Astrocyte of the spinal cord (primary cell): Measurements from ENCODE around the gene LINC00237.

Source experiments
- DNase-seq: peaks from one replicate; pipeline ENCODE4 v3.0.0; 2011; ENCODE audit warnings: low read depth, low spot score
- H3K4me3 ChIP-seq: 2 replicates; pipeline ENCODE4 v1.5.1; 2011; ENCODE audit warnings: low read depth, mild to moderate bottlenecking, low read length, moderate library complexity
- CTCF ChIP-seq: IDR thresholded peaks from 2 replicates; pipeline ENCODE4 v1.5.1; 2012; ENCODE audit warnings: low read depth, mild to moderate bottlenecking, low read length, inconsistent platforms
- in situ Hi-C: cut with HindIII; loops from 2 replicates; pipeline ENCODE4 v1.10.0; 2017; ENCODE audit warnings: low sequenced_read_pairs

The LINC00237 gene

GRCh38 chr20:21117521-21117920 is 11.4 kb upstream of the LINC00237 start:
- in situ Hi-C loops, result no loop called here

GRCh38 chr20:21114584-21114983 is 8.4 kb upstream of the LINC00237 start:
- DNase-seq, result no peak
- in situ Hi-C loops, result no loop called here
- H3K4me3 ChIP-seq, result no peak overlapping the region
- no peak for TF ChIP-seq CTCF

More at GRCh38 chr20:21117521-21117920, 11.4 kb upstream of the LINC00237 start:
- TF ChIP-seq CTCF, result no peak
- no peak overlapping the region for H3K4me3 ChIP-seq
- no peak for DNase-seq

GRCh38 chr20:21113697-21114096 is 7.5 kb upstream of the LINC00237 start:
- DNase-seq, result no peak
- H3K4me3 ChIP-seq, result no peak overlapping the region
- in situ Hi-C loops, result no loop called here
- TF ChIP-seq CTCF, result no peak

GRCh38 chr20:21111416-21111815 is 5.3 kb upstream of the LINC00237 start:
- in situ Hi-C loops, result no loop called here
- H3K4me3 ChIP-seq, result no peak overlapping the region
- no peak for TF ChIP-seq CTCF
- no peak for DNase-seq

GRCh38 chr20:21110811-21111210 is 4.7 kb upstream of the LINC00237 start:
- no peak for DNase-seq
- H3K4me3 ChIP-seq, result no peak overlapping the region
- no peak for TF ChIP-seq CTCF
- in situ Hi-C loops, result no loop called here

- no peak for TF ChIP-seq CTCF
- DNase-seq, result no peak
- in situ Hi-C loops, result no loop called here
- no peak overlapping the region for H3K4me3 ChIP-seq
Measured at GRCh38 chr20:21109144-21109543, 3.0 kb upstream of the LINC00237 start.
